MM.1S (cell line): ENCODE results near the gene GSTP1.

Experiments used
- DNase-seq: peaks from one replicate; pipeline ENCODE4 v3.0.0-alpha.2; 2015
- H2AFZ ChIP-seq: fragments of 300-600 bp; sonication (generic); 2 replicates; pipeline ENCODE4 v1.6.0; 2016; ENCODE audit warnings: antibody characterized with exemption, low read length
- H3F3A ChIP-seq: fragments of 300-600 bp; sonication (generic); 2 replicates; pipeline ENCODE4 v1.6.1; 2016; ENCODE audit warnings: mild to moderate bottlenecking, antibody characterized with exemption, low read length, moderate library complexity, mixed read lengths; ENCODE audit not compliant: insufficient read depth
- H3K27ac ChIP-seq: fragments of 300-600 bp; sonication (generic); 2 replicates; pipeline ENCODE4 v1.5.1; 2016; ENCODE audit warnings: mild to moderate bottlenecking, low read length
- H3K27me3 ChIP-seq: fragments of 300-600 bp; sonication (generic); replicated peaks from 2 replicates; pipeline ENCODE4 v1.6.0; 2016; ENCODE audit warnings: low read length; ENCODE audit not compliant: insufficient read depth
- H3K36me3 ChIP-seq: fragments of 300-600 bp; sonication (generic); replicated peaks from 2 replicates; pipeline ENCODE4 v1.6.1; 2016; ENCODE audit warnings: mild to moderate bottlenecking, low read length, mixed read lengths; ENCODE audit not compliant: insufficient read depth
- H3K4me1 ChIP-seq: fragments of 300-600 bp; sonication (generic); 2 replicates; pipeline ENCODE4 v1.6.1; 2016; ENCODE audit warnings: low read length, mixed read lengths
- H3K4me2 ChIP-seq: fragments of 300-600 bp; sonication (generic); 2 replicates; pipeline ENCODE4 v1.6.0; 2016; ENCODE audit warnings: low read depth, low read length
- H3K4me3 ChIP-seq: fragments of 300-600 bp; sonication (generic); 2 replicates; pipeline ENCODE4 v1.5.1; 2016; ENCODE audit warnings: low read length, mixed read lengths
- H3K79me2 ChIP-seq: fragments of 300-600 bp; sonication (generic); 2 replicates; pipeline ENCODE4 v1.6.1; 2016; ENCODE audit warnings: mixed run types, low read length, mixed read lengths
- H3K9ac ChIP-seq: fragments of 300-600 bp; sonication (generic); 2 replicates; pipeline ENCODE4 v1.6.1; 2016; ENCODE audit warnings: low read length, mixed read lengths
- H3K9me2 ChIP-seq: fragments of 300-600 bp; sonication (generic); replicated peaks from 2 replicates; pipeline ENCODE4 v1.6.1; 2016; ENCODE audit warnings: mild to moderate bottlenecking, low read length, mixed read lengths; ENCODE audit not compliant: insufficient read depth
- H3K9me3 ChIP-seq: fragments of 300-600 bp; sonication (generic); replicated peaks from 2 replicates; pipeline ENCODE4 v1.6.1; 2016; ENCODE audit warnings: mild to moderate bottlenecking, low read length, mixed read lengths; ENCODE audit not compliant: insufficient read depth
- H4K20me1 ChIP-seq: fragments of 300-600 bp; sonication (generic); 2 replicates; pipeline ENCODE4 v1.6.1; 2016; ENCODE audit warnings: mild to moderate bottlenecking, low read length, moderate library complexity, mixed read lengths; ENCODE audit not compliant: insufficient read depth
- EZH2 ChIP-seq: fragments of 300-600 bp; sonication (generic); optimal IDR thresholded peaks from 2 replicates; pipeline ENCODE3; 2017; ENCODE audit warnings: low read depth, mild to moderate bottlenecking, antibody characterized with exemption, low read length, mixed read lengths
- EZH2phosphoT487 ChIP-seq: fragments of 300-600 bp; sonication (generic); IDR thresholded peaks from 2 replicates; pipeline ENCODE4 v1.6.1; 2018; ENCODE audit warnings: antibody characterized with exemption, low read length
- TF ChIP-seq, protein P1 (sequence below): fragments of 300-600 bp; sonication (generic); IDR thresholded peaks from 2 replicates; pipeline ENCODE4 v1.5.1; 2016; ENCODE audit warnings: antibody characterized with exemption, low read length, mixed read lengths

GSTP1 gene

DNA sequence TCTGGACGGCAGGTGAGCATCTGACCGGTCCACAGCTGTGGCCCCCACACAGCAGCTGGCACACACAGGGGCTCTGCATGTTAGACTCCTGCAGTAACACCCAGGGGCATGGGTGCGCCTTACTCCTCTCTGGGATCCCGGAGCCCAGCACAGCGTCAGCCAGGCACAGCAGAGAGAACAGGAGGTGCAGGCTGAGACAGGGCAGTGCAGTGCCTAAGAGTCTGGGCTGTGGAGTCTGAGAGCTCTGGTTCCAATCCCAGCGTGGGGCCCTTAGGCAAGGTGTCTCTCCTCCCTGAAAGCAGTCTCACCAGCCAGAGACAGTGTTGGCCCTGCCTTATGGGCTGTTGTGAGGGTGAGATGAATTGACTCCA, 43.8 kb downstream of the GSTP1 start:
- H4K20me1 ChIP-seq, result no peaks in the 10 kb centered on the region
- no peak overlapping the region for H3K4me3 ChIP-seq
- H3K27ac ChIP-seq, result no peak overlapping the region
- H3K9me2 ChIP-seq, result no peaks in the 10 kb centered on the region
- H3K79me2 ChIP-seq, result peaks cover 12% of the 10 kb centered on the region
- H3K4me1 ChIP-seq, result peaks cover 17% of the 10 kb centered on the region
- no peak overlapping the region for H3K4me2 ChIP-seq
- TF ChIP-seq EZH2phosphoT487 (no peak), EZH2 (no peak)
- TF ChIP-seq, protein P1, sequence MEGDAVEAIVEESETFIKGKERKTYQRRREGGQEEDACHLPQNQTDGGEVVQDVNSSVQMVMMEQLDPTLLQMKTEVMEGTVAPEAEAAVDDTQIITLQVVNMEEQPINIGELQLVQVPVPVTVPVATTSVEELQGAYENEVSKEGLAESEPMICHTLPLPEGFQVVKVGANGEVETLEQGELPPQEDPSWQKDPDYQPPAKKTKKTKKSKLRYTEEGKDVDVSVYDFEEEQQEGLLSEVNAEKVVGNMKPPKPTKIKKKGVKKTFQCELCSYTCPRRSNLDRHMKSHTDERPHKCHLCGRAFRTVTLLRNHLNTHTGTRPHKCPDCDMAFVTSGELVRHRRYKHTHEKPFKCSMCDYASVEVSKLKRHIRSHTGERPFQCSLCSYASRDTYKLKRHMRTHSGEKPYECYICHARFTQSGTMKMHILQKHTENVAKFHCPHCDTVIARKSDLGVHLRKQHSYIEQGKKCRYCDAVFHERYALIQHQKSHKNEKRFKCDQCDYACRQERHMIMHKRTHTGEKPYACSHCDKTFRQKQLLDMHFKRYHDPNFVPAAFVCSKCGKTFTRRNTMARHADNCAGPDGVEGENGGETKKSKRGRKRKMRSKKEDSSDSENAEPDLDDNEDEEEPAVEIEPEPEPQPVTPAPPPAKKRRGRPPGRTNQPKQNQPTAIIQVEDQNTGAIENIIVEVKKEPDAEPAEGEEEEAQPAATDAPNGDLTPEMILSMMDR, result no peak
- H3K9ac ChIP-seq, result no peak overlapping the region
- no peak overlapping the region for H2AFZ ChIP-seq
- H3K9me3 ChIP-seq, result no peaks in the 10 kb centered on the region
- no peaks in the 10 kb centered on the region for H3K27me3 ChIP-seq
- no peak for DNase-seq
- peaks cover 14% of the 10 kb centered on the region; the same call in 1 of the 2 replicates for H3F3A ChIP-seq
- H3K36me3 ChIP-seq, result no peaks in the 10 kb centered on the region

GRCh38 chr11:67627812-67628624, 44.4 kb downstream of the GSTP1 start:
- Histone ChIP-seq H3K36me3 (no peaks in the 10 kb centered on the region), H3K4me1 (peaks cover 17% of the 10 kb centered on the region), H3K27ac (no peak overlapping the region), H3K9me2 (no peaks in the 10 kb centered on the region), H3K9ac (peak overlapping the region; percentile 95), H3K9me3 (no peaks in the 10 kb centered on the region), H3K4me3 (peak overlapping the region; percentile 91), H3K27me3 (no peaks in the 10 kb centered on the region), H3F3A (peaks cover 14% of the 10 kb centered on the region; the same call in 1 of the 2 replicates), H3K4me2 (peak overlapping the region; percentile 100), H2AFZ (peak overlapping the region; percentile 97), H4K20me1 (no peaks in the 10 kb centered on the region), H3K79me2 (peaks cover 12% of the 10 kb centered on the region)
- DNase-seq, result no peak
- TF ChIP-seq EZH2 (no peak), EZH2phosphoT487 (no peak)
- TF ChIP-seq, protein P1, result no peak

- peak overlapping the region; percentile 95 for H3K9ac ChIP-seq
- H4K20me1 ChIP-seq, result no peaks in the 10 kb centered on the region
- H3K4me3 ChIP-seq, result peak overlapping the region; percentile 91
- peaks cover 12% of the 10 kb centered on the region for H3K79me2 ChIP-seq
- DNase-seq, result peak; percentile 47
- H3K4me2 ChIP-seq, result peak overlapping the region; percentile 100
- H3K9me2 ChIP-seq, result no peaks in the 10 kb centered on the region
- H3K4me1 ChIP-seq, result peaks cover 17% of the 10 kb centered on the region
- peaks cover 14% of the 10 kb centered on the region; the same call in 1 of the 2 replicates for H3F3A ChIP-seq
- no peaks in the 10 kb centered on the region for H3K27me3 ChIP-seq
- H3K36me3 ChIP-seq, result no peaks in the 10 kb centered on the region
- peak overlapping the region; percentile 97 for H2AFZ ChIP-seq
- no peak for TF ChIP-seq EZH2phosphoT487
- TF ChIP-seq, protein P1, result no peak
- no peak for TF ChIP-seq EZH2
- H3K9me3 ChIP-seq, result no peaks in the 10 kb centered on the region
- peak overlapping the region; percentile 87; the same call in 1 of the 2 replicates for H3K27ac ChIP-seq
Measured at GRCh38 chr11:67628710-67629385, 45.2 kb downstream of the GSTP1 start.
